Measurements from ENCODE around the gene HSPG2.

HSPG2 gene

GRCh38 chr1:21864730-21865129, 72.4 kb downstream of the HSPG2 start:
- ChIA-PET CTCF (no interaction called here), POLR2A (no interaction called here)

GRCh38 chr1:21863981-21864380, 73.1 kb downstream of the HSPG2 start:
- H3K27ac ChIP-seq (ENCODE audit: insufficient read depth in 1 of 2, low read depth in 1 of 2, low read length in 2 of 2, poor library complexity in 1 of 2, severe bottlenecking in 2 of 2) = no peak overlapping the region
- WGBS (ENCODE audit: insufficient coverage) = 100% methylated on average over 4 of the region's 12 CpGs
- H3K4me3 ChIP-seq (ENCODE audit: control insufficient read depth in 1 of 7, extremely low read depth in 1 of 7, insufficient read depth in 4 of 7, low read depth in 2 of 7, low read length in 6 of 7) = no peak overlapping the region
- ChIA-PET POLR2A (no interaction called here), CTCF (no interaction called here)
- peaks cover 0 to 7% (median 6%) of the 10 kb centered on the region in 5 experiments for H3K9me3 ChIP-seq (ENCODE audit: control extremely low read depth in 1 of 5, control insufficient read depth in 4 of 5, insufficient read depth in 2 of 5, low read depth in 1 of 5, low read length in 4 of 5)
- no peaks in the 10 kb centered on the region for H3K27me3 ChIP-seq (replicated peaks in 2 of 5; ENCODE audit: control insufficient read depth in 4 of 5, insufficient read depth in 5 of 5, low read length in 4 of 5)
- H3K36me3 ChIP-seq (ENCODE audit: control insufficient read depth in 4 of 4, insufficient read depth in 4 of 4, low read length in 3 of 4) = peaks cover 2 to 50% (median 25%) of the 10 kb centered on the region in 4 experiments
- peaks cover 0 to 13% (median 10%) of the 10 kb centered on the region in 4 experiments for H3K4me1 ChIP-seq (ENCODE audit: control extremely low read depth in 1 of 4, control insufficient read depth in 4 of 4, insufficient read depth in 4 of 4, low read length in 3 of 4)
- DNase-seq = no peak

More at GRCh38 chr1:21864730-21865129, 72.4 kb downstream of the HSPG2 start:
- DNase-seq = no peak
- H3K36me3 ChIP-seq (ENCODE audit: control insufficient read depth in 4 of 4, insufficient read depth in 4 of 4, low read length in 3 of 4) = peaks cover 2 to 43% (median 24%) of the 10 kb centered on the region in 4 experiments
- no peak overlapping the region for H3K4me3 ChIP-seq (ENCODE audit: control insufficient read depth in 1 of 7, extremely low read depth in 1 of 7, insufficient read depth in 4 of 7, low read depth in 2 of 7, low read length in 6 of 7)
- 93% methylated on average over 19 of the region's 27 CpGs for WGBS (ENCODE audit: insufficient coverage)
- peaks cover 0 to 13% (median 10%) of the 10 kb centered on the region in 4 experiments for H3K4me1 ChIP-seq (ENCODE audit: control extremely low read depth in 1 of 4, control insufficient read depth in 4 of 4, insufficient read depth in 4 of 4, low read length in 3 of 4)
- H3K27me3 ChIP-seq (replicated peaks in 2 of 5; ENCODE audit: control insufficient read depth in 4 of 5, insufficient read depth in 5 of 5, low read length in 4 of 5) = no peaks in the 10 kb centered on the region
- H3K27ac ChIP-seq (ENCODE audit: insufficient read depth in 1 of 2, low read depth in 1 of 2, low read length in 2 of 2, poor library complexity in 1 of 2, severe bottlenecking in 2 of 2) = no peak overlapping the region
- H3K9me3 ChIP-seq (ENCODE audit: control extremely low read depth in 1 of 5, control insufficient read depth in 4 of 5, insufficient read depth in 2 of 5, low read depth in 1 of 5, low read length in 4 of 5) = peaks cover 0 to 7% (median 6%) of the 10 kb centered on the region in 5 experiments

DNA sequence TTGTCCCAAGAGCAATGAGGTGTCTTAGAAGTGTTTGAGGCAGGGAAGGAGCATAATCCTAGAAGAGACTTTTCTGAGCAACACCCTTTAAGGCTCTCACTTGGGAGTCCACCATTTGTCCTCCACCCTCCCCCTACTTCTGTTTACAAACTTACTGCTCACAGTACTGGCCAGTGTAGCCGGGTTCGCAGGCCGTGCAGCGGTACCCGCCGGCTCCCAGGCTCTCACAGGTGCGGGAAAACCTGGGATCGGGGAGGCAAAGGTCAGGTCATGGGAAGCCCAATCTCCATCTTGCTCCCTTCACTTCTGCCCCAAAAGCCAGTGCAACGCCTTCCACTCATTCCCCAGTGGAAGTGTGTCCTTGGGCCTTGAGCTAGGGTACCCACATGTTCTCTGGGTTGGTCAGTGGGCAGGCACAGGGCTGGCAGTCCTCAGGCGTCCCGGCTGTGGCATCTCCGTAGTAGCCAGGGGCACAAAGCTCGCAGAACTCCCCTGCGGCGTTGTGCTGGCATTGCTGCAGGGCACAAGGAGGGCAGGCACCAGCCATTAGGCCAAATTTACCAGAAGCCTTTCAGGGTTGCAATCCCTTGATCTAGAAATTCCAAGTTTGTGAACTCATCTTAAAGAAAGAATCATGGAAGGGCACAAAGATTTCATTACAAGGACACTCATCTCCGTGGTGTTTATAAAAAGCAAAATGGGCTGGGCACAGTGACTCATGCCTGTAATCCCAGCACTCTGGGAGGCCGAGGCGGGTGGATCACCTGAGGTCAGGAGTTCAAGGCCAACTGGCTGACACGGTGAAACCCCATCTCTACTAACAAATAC, 75.3 kb downstream of the HSPG2 start:
- no peak overlapping the region for H3K4me3 ChIP-seq (ENCODE audit: control insufficient read depth in 1 of 7, extremely low read depth in 1 of 7, insufficient read depth in 4 of 7, low read depth in 2 of 7, low read length in 6 of 7)
- H3K27ac ChIP-seq (ENCODE audit: insufficient read depth in 1 of 2, low read depth in 1 of 2, low read length in 2 of 2, poor library complexity in 1 of 2, severe bottlenecking in 2 of 2) = no peak overlapping the region
- H3K9me3 ChIP-seq (ENCODE audit: control extremely low read depth in 1 of 5, control insufficient read depth in 4 of 5, insufficient read depth in 2 of 5, low read depth in 1 of 5, low read length in 4 of 5) = peaks cover 0 to 7% (median 6%) of the 10 kb centered on the region in 5 experiments
- ChIA-PET CTCF (no interaction called here), POLR2A (no interaction called here)
- no peaks in the 10 kb centered on the region for H3K27me3 ChIP-seq (replicated peaks in 2 of 5; ENCODE audit: control insufficient read depth in 4 of 5, insufficient read depth in 5 of 5, low read length in 4 of 5)
- H3K36me3 ChIP-seq (ENCODE audit: control insufficient read depth in 4 of 4, insufficient read depth in 4 of 4, low read length in 3 of 4) = peaks cover 4 to 69% (median 26%) of the 10 kb centered on the region in 4 experiments
- peaks cover 0 to 28% (median 14%) of the 10 kb centered on the region in 4 experiments for H3K4me1 ChIP-seq (ENCODE audit: control extremely low read depth in 1 of 4, control insufficient read depth in 4 of 4, insufficient read depth in 4 of 4, low read length in 3 of 4)
- 96% methylated on average over 8 of the region's 19 CpGs for WGBS (ENCODE audit: insufficient coverage)
- no peak for DNase-seq

GRCh38 chr1:21860971-21861370, 76.1 kb downstream of the HSPG2 start:
- CTCF ChIA-PET = no interaction called here
- peaks cover 6 to 76% (median 31%) of the 10 kb centered on the region in 4 experiments for H3K36me3 ChIP-seq (ENCODE audit: control insufficient read depth in 4 of 4, insufficient read depth in 4 of 4, low read length in 3 of 4)
- POLR2A ChIA-PET = no interaction called here
- H3K4me3 ChIP-seq (ENCODE audit: control insufficient read depth in 1 of 7, extremely low read depth in 1 of 7, insufficient read depth in 4 of 7, low read depth in 2 of 7, low read length in 6 of 7) = no peak overlapping the region
- no peak overlapping the region for H3K27ac ChIP-seq (ENCODE audit: insufficient read depth in 1 of 2, low read depth in 1 of 2, low read length in 2 of 2, poor library complexity in 1 of 2, severe bottlenecking in 2 of 2)
- WGBS (ENCODE audit: insufficient coverage) = 100% methylated on average over 1 of the region's 3 CpGs
- peaks cover 0 to 7% (median 6%) of the 10 kb centered on the region in 5 experiments for H3K9me3 ChIP-seq (ENCODE audit: control extremely low read depth in 1 of 5, control insufficient read depth in 4 of 5, insufficient read depth in 2 of 5, low read depth in 1 of 5, low read length in 4 of 5)
- H3K4me1 ChIP-seq (ENCODE audit: control extremely low read depth in 1 of 4, control insufficient read depth in 4 of 4, insufficient read depth in 4 of 4, low read length in 3 of 4) = peaks cover 0 to 24% (median 7%) of the 10 kb centered on the region in 4 experiments
- no peak for DNase-seq
- no peaks in the 10 kb centered on the region for H3K27me3 ChIP-seq (replicated peaks in 2 of 5; ENCODE audit: control insufficient read depth in 4 of 5, insufficient read depth in 5 of 5, low read length in 4 of 5)

- Histone ChIP-seq H3K4me3 (ENCODE audit: control insufficient read depth in 1 of 7, extremely low read depth in 1 of 7, insufficient read depth in 4 of 7, low read depth in 2 of 7, low read length in 6 of 7) (no peak overlapping the region), H3K4me1 (ENCODE audit: control extremely low read depth in 1 of 4, control insufficient read depth in 4 of 4, insufficient read depth in 4 of 4, low read length in 3 of 4) (peaks cover 0 to 19% (median 4%) of the 10 kb centered on the region in 4 experiments), H3K36me3 (ENCODE audit: control insufficient read depth in 4 of 4, insufficient read depth in 4 of 4, low read length in 3 of 4) (peaks cover 8 to 82% (median 31%) of the 10 kb centered on the region in 4 experiments), H3K27ac (ENCODE audit: insufficient read depth in 1 of 2, low read depth in 1 of 2, low read length in 2 of 2, poor library complexity in 1 of 2, severe bottlenecking in 2 of 2) (no peak overlapping the region), H3K9me3 (ENCODE audit: control extremely low read depth in 1 of 5, control insufficient read depth in 4 of 5, insufficient read depth in 2 of 5, low read depth in 1 of 5, low read length in 4 of 5) (peaks cover 0 to 7% (median 6%) of the 10 kb centered on the region in 5 experiments), H3K27me3 (replicated peaks in 2 of 5; ENCODE audit: control insufficient read depth in 4 of 5, insufficient read depth in 5 of 5, low read length in 4 of 5) (no peaks in the 10 kb centered on the region)
- ChIA-PET POLR2A (interaction anchor here (0.6 kb wide), 1 partner anchor 427 kb away, joined by 3 read pairs; no protein-coding TSS in a partner anchor), CTCF (interaction anchor here (0.6 to 0.7 kb wide), 2 partner anchors 23 to 159 kb away, joined by 3 to 4 read pairs; no protein-coding TSS in a partner anchor)
- no peak for DNase-seq
- 96% methylated on average over 8 of the region's 10 CpGs for WGBS (ENCODE audit: insufficient coverage)
Observed at GRCh38 chr1:21859669-21860179, 77.4 kb downstream of the HSPG2 start.

DNA sequence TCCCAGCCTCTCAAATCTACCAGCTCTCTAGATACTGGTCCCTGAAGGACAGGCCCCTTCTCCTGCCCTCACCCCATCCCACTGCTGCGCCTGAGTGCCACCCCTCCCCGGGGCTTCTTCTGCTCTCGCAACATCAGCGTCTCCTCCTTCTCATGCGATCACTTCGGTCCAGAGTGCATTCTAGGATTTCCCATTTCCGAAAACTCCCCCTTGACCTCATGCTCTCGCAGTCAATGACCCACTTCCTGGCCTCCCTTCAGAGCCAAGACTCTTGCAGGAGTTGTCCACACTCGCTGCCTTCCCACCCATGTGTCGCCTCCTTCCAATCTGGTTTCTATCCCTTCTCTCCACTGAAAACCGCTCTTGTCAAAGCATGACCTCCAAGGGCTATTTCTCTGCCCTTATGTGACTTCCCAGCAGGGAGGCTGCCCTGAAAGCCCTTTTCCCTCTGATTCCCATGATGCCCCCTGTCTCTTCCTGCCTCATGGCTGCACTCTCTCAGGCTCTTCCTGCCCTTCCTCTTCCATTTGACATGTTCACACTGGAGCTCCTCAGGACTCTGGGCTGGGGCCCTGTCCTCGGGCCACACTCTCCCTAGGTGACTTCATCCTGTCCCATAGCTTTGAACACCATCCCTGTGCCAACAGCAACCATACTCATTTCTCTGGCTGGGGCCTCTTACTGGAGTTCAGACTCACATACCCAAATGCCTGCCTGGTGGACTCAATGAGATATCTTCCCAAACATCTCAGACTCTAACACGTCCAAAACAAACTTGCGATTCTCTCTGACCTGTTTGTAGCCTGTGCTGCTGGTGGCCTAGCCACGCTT, 79.1 kb downstream of the HSPG2 start:
- Histone ChIP-seq H3K27ac (ENCODE audit: insufficient read depth in 1 of 2, low read depth in 1 of 2, low read length in 2 of 2, poor library complexity in 1 of 2, severe bottlenecking in 2 of 2) (no peak overlapping the region), H3K36me3 (ENCODE audit: control insufficient read depth in 4 of 4, insufficient read depth in 4 of 4, low read length in 3 of 4) (peaks cover 8 to 82% (median 30%) of the 10 kb centered on the region in 4 experiments)
- 97% methylated on average over 14 of the region's 15 CpGs for WGBS (ENCODE audit: insufficient coverage)

More for the DNA sequence above, 79.1 kb downstream of the HSPG2 start:
- ChIA-PET POLR2A (no interaction called here), CTCF (interaction anchor here (0.7 kb wide), 1 partner anchor 57 kb away, joined by 3 read pairs; no protein-coding TSS in a partner anchor)
- H3K9me3 ChIP-seq (ENCODE audit: control extremely low read depth in 1 of 5, control insufficient read depth in 4 of 5, insufficient read depth in 2 of 5, low read depth in 1 of 5, low read length in 4 of 5) = peaks cover 0 to 7% (median 6%) of the 10 kb centered on the region in 5 experiments
- H3K4me1 ChIP-seq (ENCODE audit: control extremely low read depth in 1 of 4, control insufficient read depth in 4 of 4, insufficient read depth in 4 of 4, low read length in 3 of 4) = peaks cover 0 to 19% (median 4%) of the 10 kb centered on the region in 4 experiments
- DNase-seq = no peak
- no peaks in the 10 kb centered on the region for H3K27me3 ChIP-seq (replicated peaks in 2 of 5; ENCODE audit: control insufficient read depth in 4 of 5, insufficient read depth in 5 of 5, low read length in 4 of 5)
- no peak overlapping the region for H3K4me3 ChIP-seq (ENCODE audit: control insufficient read depth in 1 of 7, extremely low read depth in 1 of 7, insufficient read depth in 4 of 7, low read depth in 2 of 7, low read length in 6 of 7)
